Nephron (organoid): Measurements from ENCODE around the gene ZDHHC24.

ENCODE experiments used
- H3K27ac Mint-ChIP-seq, 3 experiments: 2 replicates each; pipeline ENCODE4 v1.8.0; 2020; ENCODE audit warnings: mixed read lengths in 3 of 3, mild to moderate bottlenecking in 2 of 3, moderate library complexity in 1 of 3
- H3K27me3 Mint-ChIP-seq: 2 replicates; pipeline ENCODE4 v1.8.0; 2021; ENCODE audit warnings: low read depth, mild to moderate bottlenecking, moderate library complexity, mixed read lengths
- H3K36me3 Mint-ChIP-seq: 2 replicates; pipeline ENCODE4 v1.8.0; 2020; ENCODE audit warnings: low read depth, mixed read lengths
- H3K4me1 Mint-ChIP-seq: 2 replicates; pipeline ENCODE4 v1.8.0; 2020; ENCODE audit warnings: mixed read lengths
- H3K4me3 Mint-ChIP-seq, 3 experiments: 2 replicates each; pipeline ENCODE4 v1.8.0; 2020; ENCODE audit warnings: mild to moderate bottlenecking in 3 of 3, mixed read lengths in 3 of 3, moderate library complexity in 2 of 3
- H3K9me3 Mint-ChIP-seq: 2 replicates; pipeline ENCODE4 v1.8.0; 2020; ENCODE audit warnings: mixed read lengths
- CTCF ChIP-seq, 3 experiments: fragments of 200-600 bp; sonication (generic); IDR thresholded peaks; one replicate each; pipeline ENCODE4 v1.5.0; 2021; ENCODE audit warnings: antibody characterized with exemption in 3 of 3; ENCODE audit not compliant: unreplicated experiment in 3 of 3

Gene ZDHHC24

DNA sequence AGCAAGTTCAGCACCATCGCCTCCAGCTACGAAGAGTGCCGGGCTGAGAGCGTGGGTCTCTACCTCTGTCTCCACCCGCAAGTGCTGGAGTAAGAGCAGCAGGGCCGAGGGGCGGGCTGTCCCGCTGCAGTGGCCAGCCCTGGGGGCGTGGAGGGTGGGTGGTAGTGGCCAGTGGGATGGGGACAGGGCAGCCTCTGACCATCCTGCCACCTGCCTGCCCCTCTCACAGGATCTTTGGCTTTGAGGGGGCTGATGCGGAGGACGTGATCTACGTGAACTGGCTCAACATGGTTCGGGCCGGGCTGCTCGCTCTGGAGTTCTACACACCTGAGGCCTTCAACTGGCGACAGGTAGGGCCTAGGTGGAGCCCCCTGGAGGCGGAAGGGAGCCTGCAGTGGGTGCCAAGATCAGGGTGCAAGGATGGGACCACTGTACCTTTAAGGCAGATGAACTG, 50.4 kb downstream of the ZDHHC24 start:
- peak in 1 of 3 experiments; percentile 9 for TF ChIP-seq CTCF (IDR thresholded peaks at IDR 0.05; ENCODE audit: unreplicated experiment in 3 of 3)
- Mint-ChIP-seq H3K4me3 (no peak overlapping the region), H3K27me3 (no peaks in the 10 kb centered on the region), H3K9me3 (no peaks in the 10 kb centered on the region), H3K36me3 (peaks cover 3% of the 10 kb centered on the region), H3K27ac (no peak overlapping the region), H3K4me1 (peaks cover 5% of the 10 kb centered on the region)

GRCh38 chr11:66494935-66495334, 50.9 kb downstream of the ZDHHC24 start:
- Mint-ChIP-seq H3K36me3 (peaks cover 3% of the 10 kb centered on the region), H3K9me3 (no peaks in the 10 kb centered on the region), H3K27ac (no peak overlapping the region)

GRCh38 chr11:66494458-66494857, 51.4 kb downstream of the ZDHHC24 start:
- H3K27ac Mint-ChIP-seq, result no peak overlapping the region
- no peak overlapping the region for H3K4me3 Mint-ChIP-seq
- no peaks in the 10 kb centered on the region for H3K36me3 Mint-ChIP-seq
- H3K9me3 Mint-ChIP-seq, result no peaks in the 10 kb centered on the region
- no peaks in the 10 kb centered on the region for H3K27me3 Mint-ChIP-seq
- no peak for TF ChIP-seq CTCF (IDR thresholded peaks at IDR 0.05; ENCODE audit: unreplicated experiment in 3 of 3)
- H3K4me1 Mint-ChIP-seq, result peaks cover 5% of the 10 kb centered on the region

More at GRCh38 chr11:66494935-66495334, 50.9 kb downstream of the ZDHHC24 start:
- TF ChIP-seq CTCF (IDR thresholded peaks at IDR 0.05; ENCODE audit: unreplicated experiment in 3 of 3), result no peak
- H3K4me1 Mint-ChIP-seq, result peaks cover 5% of the 10 kb centered on the region
- H3K4me3 Mint-ChIP-seq, result no peak overlapping the region
- H3K27me3 Mint-ChIP-seq, result no peaks in the 10 kb centered on the region

- H3K9me3 Mint-ChIP-seq, result no peaks in the 10 kb centered on the region
- no peaks in the 10 kb centered on the region for H3K27me3 Mint-ChIP-seq
These were observed 52.7 kb downstream of the ZDHHC24 start for GRCh38 chr11:66493130-66493529.

DNA sequence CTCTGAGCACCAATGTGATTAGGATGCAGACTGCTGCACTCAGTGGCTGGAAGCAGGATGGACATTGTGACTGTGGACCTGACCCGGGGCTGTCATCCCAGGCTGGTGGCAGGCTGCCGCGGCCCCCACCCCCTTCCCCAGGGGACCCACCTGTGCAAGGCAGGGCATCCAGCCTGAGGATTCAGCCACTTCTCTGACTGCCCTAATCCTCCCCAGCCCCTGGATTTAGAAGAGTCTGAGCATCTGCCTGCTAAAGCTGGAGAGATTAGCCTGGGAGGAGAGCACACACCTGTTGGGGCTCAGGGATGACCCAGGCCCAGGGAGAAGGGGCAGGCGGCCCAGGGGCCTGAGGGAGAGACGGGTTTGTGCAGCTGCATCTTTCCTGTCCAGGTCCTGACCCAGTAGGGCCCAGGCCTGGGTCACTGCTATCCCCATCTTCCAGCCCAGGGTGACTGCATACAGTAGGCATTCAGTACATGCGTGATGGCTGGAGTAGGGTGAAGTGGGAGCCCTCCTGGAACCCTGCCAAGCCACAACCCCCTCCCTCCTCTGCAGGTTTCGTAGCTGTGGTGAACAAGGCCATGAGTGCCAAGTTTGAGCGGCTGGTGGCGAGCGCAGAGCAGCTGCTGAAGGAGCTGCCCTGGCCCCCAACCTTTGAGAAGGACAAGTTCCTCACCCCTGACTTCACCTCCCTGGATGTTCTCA, 53.5 kb downstream of the ZDHHC24 start:
- Mint-ChIP-seq H3K27me3 (no peaks in the 10 kb centered on the region), H3K36me3 (peaks cover 3% of the 10 kb centered on the region), H3K9me3 (no peaks in the 10 kb centered on the region), H3K27ac (no peak overlapping the region), H3K4me1 (peaks cover 5% of the 10 kb centered on the region), H3K4me3 (no peak overlapping the region)
- no peak for TF ChIP-seq CTCF (IDR thresholded peaks at IDR 0.05; ENCODE audit: unreplicated experiment in 3 of 3)

More at GRCh38 chr11:66493130-66493529, 52.7 kb downstream of the ZDHHC24 start:
- H3K4me1 Mint-ChIP-seq, result peaks cover 5% of the 10 kb centered on the region
- no peak overlapping the region for H3K27ac Mint-ChIP-seq
- no peak for TF ChIP-seq CTCF (IDR thresholded peaks at IDR 0.05; ENCODE audit: unreplicated experiment in 3 of 3)
- H3K4me3 Mint-ChIP-seq, result no peak overlapping the region
- H3K36me3 Mint-ChIP-seq, result peaks cover 3% of the 10 kb centered on the region
